ENCODE measurements around the gene AGFG2.
A peak's percentile ranks its signal among the peaks of the same experiment; 100 is the strongest.
"Not testable (repeated sequence)": the region's sequence is repeated elsewhere in the genome, so short reads cannot be mapped to it uniquely, and the experiment has no call there.

The AGFG2 gene

DNA sequence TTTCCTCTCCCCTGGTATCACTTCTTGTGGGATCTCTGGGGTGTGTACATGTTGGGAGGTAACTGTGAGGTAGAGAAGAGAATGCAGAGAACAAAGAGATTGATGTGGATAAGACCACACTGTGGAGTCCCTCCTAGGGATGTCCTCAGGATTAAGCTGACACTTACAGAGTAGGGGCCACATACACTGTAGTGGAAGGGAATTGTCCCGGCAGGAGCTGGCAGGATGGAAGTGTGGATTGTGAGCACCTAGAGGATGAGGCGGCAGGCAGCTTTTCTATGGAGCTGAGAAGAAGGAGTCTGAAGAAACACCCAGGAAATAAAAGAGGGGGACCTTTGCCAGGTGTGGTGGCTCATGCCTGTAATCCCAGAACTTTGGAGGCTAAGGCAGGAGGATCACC is 13.5 kb downstream of the AGFG2 start:
- no peak for DNase-seq (ENCODE audit: low spot score)

GRCh38 chr7:100553032-100553431 is 14.0 kb downstream of the AGFG2 start:
- no peak for DNase-seq (ENCODE audit: low spot score)

DNA sequence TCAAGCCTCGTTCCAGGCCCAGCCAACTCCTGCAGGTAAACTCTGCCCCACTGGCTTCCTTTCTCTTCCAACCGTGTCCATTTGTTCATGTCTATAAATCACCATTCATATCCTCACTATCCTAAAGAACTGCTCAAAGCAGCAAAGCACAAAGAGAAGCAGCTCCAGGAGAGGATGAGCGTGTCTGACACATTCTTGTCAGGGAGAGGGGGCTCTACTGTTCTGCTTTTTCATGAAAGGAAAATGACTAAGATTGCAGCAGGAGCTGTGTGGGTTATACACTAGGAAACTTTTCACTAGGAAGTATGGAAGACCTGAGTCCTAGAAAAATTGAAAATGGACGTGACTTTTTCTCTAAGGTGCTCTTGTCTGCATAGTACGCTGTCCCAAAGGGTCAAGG is 16.7 kb downstream of the AGFG2 start:
- DNase-seq (ENCODE audit: low spot score): no peak

GRCh38 chr7:100556541-100556940 is 17.5 kb downstream of the AGFG2 start:
- peak; percentile 75 for DNase-seq (ENCODE audit: low spot score)

- DNase-seq (ENCODE audit: low spot score): no peak
Measured at GRCh38 chr7:100559127-100559526, 20.1 kb downstream of the AGFG2 start.

DNA sequence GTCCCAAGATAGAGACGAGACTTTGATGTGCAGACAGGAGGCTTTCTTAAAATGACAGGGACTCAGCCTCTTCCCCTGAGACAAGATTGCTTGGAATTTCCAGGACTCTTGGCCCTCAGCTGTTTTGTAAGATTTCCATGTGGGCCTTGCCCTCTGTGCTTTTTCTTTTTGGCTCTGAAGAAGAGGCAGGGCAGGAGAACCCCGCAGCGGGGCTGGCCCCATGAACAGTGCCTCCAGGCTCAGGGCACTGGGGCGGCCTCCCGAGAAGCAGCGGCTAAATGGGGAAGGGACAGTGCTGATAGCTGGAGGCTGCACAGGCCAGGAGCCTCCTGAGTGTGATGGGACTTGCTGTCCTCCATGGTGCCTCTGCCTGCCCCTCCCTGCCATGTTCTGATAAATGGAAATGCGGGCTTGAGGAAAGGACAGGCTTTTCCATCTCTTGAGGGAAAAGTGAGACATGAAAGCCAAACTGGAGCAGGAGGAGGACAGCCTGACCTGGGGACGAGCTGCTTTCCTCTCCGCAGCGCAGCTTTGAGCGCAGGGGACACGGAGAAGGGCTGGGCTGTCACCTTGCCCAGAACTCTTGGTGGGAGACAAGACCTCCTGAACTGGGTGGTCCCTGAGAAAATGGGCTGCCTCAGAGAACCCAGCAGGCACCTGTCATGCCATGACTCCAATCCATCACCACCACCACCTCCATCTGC is 22.6 kb downstream of the AGFG2 start:
- DNase-seq (ENCODE audit: low spot score): no peak

DNA sequence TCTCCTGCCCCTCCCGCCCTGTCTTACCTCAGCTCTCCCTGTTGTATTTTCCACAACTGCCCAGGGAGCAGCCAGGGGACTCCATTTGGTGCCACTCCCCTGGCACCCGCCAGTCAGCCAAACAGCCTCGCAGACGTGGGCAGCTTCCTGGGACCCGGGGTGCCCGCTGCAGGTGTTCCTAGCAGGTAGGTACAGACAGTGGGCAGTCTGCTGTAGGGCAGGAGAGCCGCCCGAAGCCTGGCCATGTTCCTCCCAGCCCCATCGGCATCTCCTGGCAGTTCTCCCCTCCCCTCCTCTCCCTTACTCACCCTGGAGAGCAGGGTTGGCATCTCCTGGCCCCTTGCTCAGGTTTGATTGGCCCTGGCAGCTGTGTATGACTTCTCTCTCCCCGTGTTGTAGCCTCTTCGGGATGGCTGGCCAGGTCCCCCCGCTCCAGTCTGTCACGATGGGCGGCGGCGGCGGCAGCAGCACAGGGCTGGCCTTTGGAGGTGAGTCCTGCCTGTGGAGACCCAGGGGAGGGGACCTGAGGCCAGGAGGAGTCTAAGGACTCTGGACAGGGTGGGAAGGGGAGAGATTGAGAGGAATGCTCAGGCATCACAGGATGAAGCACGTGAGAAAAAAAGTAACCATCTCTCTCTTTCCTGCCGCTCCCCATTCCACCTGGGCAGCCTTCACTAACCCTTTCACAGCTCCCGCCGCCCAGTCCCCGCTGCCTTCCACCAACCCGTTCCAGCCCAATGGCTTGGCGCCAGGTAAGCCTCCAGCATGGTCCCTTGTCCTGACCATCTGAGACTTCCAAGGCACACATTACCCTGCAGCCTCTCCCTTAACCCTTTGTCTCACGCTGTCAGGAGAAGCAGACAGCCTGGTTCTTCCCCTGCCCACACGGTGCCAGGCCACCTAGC is 23.4 kb downstream of the AGFG2 start:
- DNase-seq (ENCODE audit: low spot score): no peak

GRCh38 chr7:100563100-100563564 is 24.1 kb downstream of the AGFG2 start:
- no peak for DNase-seq (ENCODE audit: low spot score)

DNA sequence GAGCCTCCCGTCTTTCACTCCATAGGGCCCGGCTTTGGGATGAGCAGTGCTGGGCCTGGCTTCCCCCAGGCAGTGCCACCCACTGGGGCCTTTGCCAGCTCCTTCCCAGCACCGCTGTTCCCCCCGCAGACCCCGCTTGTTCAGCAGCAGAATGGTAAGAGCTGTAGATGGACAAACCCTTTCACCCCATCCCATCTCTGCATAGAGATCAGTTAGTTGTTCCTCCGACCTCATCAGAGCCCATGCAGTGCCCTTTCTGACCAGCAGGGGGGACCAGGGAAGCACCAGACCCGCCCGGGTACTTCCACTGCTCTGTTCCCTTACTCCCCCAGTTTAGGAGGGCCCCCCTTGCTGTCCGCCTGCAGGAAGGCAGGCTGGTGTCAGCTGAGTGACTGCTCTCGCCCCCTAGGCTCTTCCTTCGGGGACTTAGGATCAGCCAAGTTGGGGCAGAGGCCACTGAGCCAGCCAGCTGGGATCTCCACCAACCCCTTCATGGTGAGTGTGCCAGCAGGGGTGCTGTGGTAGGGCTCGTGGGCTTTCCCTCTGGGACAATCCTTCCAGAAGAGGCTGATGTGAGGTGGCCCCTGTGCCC is 24.9 kb downstream of the AGFG2 start:
- peak; percentile 90 for DNase-seq (ENCODE audit: low spot score)

GRCh38 chr7:100564405-100564804 is 25.4 kb downstream of the AGFG2 start:
- DNase-seq (ENCODE audit: low spot score): not testable (repeated sequence)

- DNase-seq (ENCODE audit: low spot score): no peak
Measured at GRCh38 chr7:100565133-100565571, 26.1 kb downstream of the AGFG2 start.

- no peak for DNase-seq (ENCODE audit: low spot score)
Measured at GRCh38 chr7:100566018-100566531, 27.1 kb downstream of the AGFG2 start.

DNA sequence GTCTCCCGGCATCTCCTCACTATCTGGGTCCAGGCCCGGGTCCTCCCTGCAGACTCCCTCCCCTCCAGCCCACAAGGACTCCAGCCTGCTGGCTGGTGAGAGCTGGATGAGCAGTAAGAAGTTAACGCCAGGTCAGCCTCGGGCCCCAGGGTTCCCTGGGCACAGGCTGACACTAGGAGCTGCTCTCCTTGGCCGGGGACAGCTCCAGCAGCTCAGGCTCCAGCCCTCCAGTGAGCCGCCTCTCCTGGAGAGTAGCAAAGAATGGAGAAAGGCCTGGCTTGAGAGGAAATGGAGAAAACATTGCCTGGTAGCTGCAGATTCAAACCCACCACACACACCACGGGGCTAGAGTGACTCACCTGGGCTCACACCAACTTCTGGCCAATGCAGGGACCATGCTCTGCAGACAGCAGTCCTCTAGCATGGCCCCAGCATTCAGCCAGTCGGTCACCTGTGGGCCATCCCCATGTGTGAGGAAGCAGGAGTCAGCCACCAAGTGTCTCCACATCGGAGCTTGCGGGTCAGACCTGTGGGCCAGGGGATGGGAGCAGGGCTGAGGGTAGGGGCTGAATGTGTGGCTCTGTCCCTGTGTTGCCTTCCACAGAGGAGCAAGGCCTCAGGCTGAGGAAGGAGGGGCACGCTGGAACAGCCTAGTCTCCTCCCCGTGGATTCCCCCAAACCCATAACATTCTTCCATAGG is 28.2 kb downstream of the AGFG2 start:
- DNase-seq (ENCODE audit: low spot score): no peak

GRCh38 chr7:100567751-100568175 is 28.8 kb downstream of the AGFG2 start:
- no peak for DNase-seq (ENCODE audit: low spot score)

GRCh38 chr7:100568176-100568895 is 29.3 kb downstream of the AGFG2 start:
- no peak for DNase-seq (ENCODE audit: low spot score)

DNA sequence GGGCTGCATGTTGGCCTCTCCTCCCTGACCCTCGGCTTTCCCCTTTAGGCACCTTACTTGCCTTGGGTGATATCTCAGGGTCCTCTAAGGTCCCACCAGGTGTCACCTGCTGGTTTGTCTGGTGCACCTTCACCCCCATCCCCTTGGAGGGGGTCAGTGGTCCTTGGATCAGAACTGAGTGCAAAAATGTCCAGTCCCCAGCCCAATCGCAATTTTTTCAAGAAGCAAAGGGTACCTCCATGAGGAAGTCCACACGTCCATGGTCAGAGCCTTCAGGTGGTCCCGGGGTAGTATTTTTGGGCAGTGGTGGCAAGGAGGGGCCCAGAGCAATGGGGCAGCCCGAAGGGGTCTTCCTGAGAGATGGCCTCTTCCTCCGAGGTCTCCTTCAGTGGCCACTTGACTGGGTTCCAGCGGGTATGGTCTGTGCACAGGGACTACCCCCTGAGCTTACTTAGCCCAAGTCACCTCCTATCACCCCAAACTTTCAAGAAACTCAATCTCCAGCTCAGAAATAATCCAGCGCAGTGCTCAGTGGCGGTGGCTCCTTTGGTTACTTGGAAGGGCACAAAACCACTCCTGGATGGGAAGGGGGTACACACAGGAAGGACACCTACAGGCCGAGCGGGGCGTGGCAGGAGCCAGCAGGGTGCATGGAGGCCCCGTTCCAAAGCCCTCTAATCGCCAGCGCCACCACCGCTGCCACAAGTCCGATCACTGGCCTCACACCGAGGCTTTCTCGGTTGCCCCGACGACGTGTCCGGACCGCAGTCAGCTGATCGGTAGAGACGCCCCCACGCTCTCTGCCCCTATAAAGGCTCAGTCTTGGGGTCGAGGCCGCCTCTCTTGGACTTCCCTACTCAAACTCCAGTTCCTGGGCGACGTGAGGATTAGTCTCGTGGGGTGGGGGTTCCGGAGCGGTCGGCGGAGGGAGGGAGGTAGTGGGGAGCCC is 30.2 kb downstream of the AGFG2 start:
- DNase-seq (ENCODE audit: low spot score): peak; percentile 26

DNA sequence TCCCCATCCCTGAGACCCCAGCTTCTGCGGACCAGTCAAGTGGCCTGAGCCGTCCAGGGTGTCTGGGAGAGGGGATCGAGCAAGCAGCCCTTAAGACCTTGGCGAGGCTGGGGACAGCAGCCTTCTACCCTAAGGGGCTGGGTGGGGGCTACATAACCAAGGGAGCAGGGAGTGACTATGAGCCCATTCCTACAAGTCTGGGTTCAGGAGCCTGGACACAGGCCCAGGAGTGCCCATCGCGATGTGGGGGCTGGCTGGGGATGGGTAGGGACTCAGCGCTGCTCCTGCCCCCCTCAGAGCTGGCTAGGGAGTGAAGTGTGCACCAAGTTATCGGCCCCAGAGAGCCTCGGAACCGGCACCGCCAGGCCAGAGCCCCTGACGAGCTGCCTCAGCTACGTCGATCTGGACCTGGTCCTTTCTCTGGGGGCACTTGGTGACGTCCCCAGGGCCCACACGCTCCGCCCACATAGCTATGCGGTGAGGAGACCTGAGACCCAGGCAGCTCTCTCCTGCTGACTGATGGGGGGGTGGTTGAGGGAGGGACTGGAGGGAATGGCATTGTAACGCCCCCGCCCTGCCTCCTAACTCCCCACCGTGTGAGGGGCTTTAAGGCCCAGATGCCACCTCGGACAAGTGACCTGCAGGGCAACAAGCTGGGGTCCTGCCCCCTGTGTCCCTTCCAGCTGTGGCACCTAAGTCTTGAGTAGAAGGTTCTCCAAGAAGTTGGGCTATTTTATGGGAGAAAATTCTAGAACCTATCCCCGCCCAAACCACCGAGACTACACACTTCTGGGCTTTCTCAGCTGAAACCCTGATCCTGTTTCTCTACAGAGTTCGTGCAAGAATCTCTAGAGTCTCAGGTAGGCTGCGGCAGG is 32.2 kb downstream of the AGFG2 start:
- DNase-seq (ENCODE audit: low spot score): no peak

GRCh38 chr7:100571829-100572116 is 32.8 kb downstream of the AGFG2 start:
- DNase-seq (ENCODE audit: low spot score): no peak

- DNase-seq (ENCODE audit: low spot score): no peak
Measured at GRCh38 chr7:100572281-100572948, 33.4 kb downstream of the AGFG2 start.
